NCI-H128 (cell line): ENCODE measurements around the gene SLFN5.
"Not testable (repeated sequence)": the region's sequence is repeated elsewhere in the genome, so short reads cannot be mapped to it uniquely, and the experiment has no call there.

ENCODE experiments used
- DNase-seq: peaks from one replicate; lab custom pipeline; 2025; ENCODE audit not compliant: unreplicated experiment; lab: John Stamatoyannopoulos, UW

SLFN5 gene

DNA sequence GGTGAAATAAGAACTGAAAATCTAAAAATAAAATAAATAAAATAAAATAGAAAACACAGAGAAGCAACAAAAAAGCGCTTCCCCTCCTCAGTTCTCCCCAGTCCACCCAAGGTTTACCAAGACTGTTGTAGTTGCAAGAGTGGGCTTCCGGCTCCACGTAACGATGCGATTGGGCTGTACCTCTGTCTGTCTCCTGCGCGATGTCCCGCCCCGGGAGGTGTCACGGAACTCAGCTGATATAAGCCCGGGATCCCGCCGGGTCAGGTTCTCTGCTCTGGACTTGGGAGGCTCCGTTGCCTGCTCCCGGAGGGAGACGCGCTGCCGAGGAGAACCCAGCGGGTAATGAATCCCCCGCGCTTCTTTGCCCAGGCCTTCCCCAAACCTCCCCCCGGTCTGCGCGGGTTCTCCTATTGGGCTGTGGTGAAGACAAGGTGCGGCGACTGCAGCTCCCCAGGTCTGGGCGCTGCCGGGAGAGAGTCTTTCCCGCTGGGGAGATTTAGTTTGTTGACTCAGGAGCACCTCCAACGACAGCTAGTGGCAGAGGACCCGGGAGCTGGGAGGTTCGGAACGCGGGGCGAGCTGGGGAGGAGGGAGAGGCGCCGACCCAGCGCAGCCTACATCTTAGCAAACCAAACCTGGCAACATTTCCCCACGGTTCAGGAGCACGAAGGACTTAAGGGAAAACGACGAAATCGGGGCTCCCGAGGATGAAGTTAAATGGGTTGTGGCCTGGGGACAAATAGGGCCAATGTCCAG lies at the start of gene SLFN5:
Gene SLFN5 (plus strand): TSS at position 268 of the 756 bp plus-strand sequence. CDS start 15,619 bp downstream, outside the sequence.
- DNase-seq = peak; percentile 47

DNA sequence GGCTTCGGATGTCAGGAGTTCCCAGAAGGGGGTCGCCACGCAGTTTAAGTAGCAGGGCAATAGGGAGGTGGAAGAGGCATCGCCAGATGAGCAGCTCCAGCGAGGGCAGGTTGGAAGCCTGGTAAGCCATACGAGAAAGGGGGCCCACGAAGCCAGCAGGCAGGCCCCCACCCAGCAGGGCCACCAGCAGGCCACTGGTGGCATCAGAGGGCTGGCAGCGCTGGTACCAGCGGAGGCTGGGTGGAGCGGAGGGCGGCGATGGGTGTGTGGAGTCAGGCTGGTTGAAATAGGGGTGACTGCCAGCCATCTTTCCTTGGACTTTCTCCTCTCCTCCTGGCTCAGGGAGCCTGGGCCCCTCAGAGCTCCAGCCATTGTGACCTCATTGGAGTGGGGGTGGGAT lies 48.9 kb upstream of the SLFN5 start, which contains the start of gene SLC35G3:
Gene SLC35G3 (minus strand): TSS at position 393 of the 400 bp plus-strand sequence. CDS start 86 bp downstream, at position 307.
- not testable (repeated sequence) for DNase-seq

GRCh38 chr17:35195062-35195461 lies 47.8 kb upstream of the SLFN5 start:
- DNase-seq = not testable (repeated sequence)

- not testable (repeated sequence) for DNase-seq
Measured at GRCh38 chr17:35202582-35202981, 40.3 kb upstream of the SLFN5 start.

- no peak for DNase-seq
Measured at GRCh38 chr17:35210741-35211140, 32.1 kb upstream of the SLFN5 start.

DNA sequence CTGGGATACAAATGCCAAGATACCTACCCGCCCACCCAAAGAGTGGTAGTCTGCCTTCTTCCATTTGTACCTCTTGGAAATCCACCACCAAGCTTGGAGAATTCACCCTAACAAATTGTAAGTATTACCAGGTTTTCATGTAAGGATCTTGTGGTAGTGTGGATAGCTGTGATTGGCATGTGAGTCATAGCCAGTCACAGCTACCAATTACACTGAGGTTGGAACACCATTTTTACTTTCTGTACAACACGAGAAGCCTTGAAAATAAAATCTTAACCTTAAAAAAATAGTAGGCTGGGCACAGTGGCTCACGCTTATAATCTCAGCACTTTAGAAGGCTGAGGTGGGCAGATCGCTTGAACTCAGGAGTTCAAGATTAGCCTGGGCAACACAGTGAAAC lies 30.2 kb upstream of the SLFN5 start:
- DNase-seq = no peak

- no peak for DNase-seq
Measured at GRCh38 chr17:35213412-35213940, 29.4 kb upstream of the SLFN5 start.

DNA sequence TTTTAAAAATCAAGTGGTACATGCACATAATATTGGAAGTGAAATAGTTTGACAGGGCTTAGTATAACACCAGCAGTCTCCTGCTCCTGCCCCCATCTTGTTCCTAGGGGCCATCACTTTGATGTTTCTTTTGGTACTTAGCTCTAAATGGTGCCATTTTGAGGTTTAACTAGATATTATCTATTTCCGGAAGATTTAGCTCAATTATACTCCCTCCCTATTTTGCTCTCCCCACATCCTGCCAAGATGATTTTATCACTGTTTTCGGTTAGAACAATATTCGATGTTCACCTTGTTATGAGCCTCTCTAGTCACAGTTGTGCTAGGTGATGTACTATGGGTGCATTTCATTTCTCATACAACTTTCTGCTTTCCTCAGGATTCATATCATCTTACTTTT lies 28.7 kb upstream of the SLFN5 start:
- no peak for DNase-seq

DNA sequence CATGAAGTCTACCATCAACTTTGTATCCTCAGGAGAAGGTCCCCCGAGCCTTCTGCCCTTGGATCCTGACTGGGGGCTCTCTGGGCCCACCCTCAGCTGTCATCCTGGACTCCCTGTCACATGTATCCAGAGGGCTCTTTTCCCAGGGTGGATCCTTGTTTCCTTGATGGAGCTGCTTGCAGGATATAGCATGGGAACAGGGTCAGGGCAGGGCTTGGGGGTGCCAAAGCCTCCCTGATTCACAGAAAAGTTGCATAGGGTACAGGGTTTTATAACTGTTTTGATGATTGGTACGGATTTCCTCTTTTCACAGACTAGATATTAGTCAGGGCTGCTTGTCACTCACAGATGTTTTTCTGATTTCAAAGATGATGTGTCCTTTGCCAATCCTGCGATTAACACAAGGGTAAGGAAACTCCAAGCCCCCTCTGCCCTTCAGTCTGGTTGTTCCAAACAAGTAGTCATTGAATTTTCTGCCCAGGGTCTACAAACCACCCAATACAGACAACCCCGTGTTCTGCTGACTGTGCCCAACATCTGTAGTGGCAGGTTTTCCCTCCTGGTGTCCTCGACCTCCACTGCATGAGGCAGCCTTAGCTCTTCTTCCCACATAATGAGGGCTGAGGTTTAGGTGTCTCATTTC lies 28.1 kb upstream of the SLFN5 start:
- DNase-seq = no peak

- no peak for DNase-seq
Measured at GRCh38 chr17:35217107-35217506, 25.8 kb upstream of the SLFN5 start.

DNA sequence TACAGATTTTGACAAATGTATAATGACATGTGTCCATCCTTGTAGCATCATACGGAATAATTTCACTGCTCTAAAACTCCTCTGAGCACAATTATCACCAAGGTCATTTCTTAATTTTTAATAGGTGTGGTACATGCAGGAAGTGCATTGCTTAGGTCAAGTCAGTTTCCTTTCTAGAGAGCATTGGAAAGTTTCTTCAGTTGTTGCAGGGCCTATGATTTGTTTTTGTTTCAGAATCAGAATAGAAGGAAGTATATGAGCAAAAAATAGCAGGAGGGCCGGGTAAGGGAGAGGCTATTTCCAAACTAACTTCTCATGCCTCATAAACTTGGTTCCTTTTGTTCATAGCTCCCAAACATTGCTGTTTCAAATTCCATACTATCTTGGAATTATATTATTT lies 24.0 kb upstream of the SLFN5 start:
- no peak for DNase-seq

- no peak for DNase-seq
Measured at GRCh38 chr17:35222452-35222851, 20.4 kb upstream of the SLFN5 start.

DNA sequence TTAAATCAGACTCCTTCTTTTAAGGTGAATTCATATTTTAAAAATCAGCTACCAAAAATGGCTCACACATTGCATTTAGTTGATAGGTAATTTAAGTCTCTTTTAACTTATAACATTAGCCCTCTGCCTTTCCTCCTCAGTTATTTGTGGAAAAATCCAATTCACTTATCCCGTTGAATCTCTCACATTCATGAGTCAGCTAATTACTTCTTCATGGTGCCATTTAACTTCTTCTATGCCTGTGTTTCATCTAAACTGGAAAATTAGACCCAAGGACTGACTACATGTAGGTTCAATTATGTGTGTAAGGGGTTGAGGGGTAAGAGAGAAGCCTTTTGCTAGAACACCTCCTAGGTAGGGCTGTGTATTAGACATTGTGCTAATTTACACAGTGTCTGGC lies 18.4 kb upstream of the SLFN5 start:
- no peak for DNase-seq

GRCh38 chr17:35227546-35227945 lies 15.3 kb upstream of the SLFN5 start:
- no peak for DNase-seq

DNA sequence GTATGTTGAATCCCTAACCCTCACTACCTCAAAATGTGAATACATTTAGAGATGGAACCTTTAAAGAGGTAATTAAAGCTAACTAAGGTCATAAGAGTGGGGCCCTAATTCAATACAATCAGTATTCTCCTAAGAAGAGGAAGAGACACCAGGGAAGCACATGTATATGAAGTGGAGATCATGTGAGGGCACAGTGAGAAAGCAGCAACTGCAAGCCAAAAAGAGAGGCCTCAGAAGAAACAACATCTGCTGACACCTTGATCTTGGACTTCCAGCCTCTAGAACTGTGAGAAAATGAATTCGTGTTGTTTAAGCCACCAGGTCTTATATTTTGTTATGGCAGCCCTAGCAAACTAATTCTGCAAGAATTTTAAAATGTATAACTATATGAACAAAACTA lies 13.2 kb upstream of the SLFN5 start:
- no peak for DNase-seq

DNA sequence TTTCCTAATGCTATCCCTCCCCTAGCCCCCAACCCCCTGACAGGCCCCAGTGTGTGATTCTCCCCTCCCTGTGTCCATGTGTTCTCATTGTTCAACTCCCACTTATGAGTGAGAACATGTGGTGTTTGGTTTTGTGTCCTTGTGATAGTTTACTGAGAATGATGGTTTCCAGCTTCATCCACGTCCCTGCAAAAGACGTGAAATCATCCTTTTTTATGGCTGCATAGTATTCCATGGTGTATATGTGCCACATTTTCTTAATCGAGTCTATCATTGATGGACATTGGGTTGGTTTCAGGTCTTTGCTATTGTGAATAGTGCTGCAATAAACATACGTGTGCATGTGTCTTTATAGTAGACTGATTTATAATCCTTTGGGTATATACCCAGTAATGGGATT lies 8.6 kb upstream of the SLFN5 start:
- not testable (repeated sequence) for DNase-seq

DNA sequence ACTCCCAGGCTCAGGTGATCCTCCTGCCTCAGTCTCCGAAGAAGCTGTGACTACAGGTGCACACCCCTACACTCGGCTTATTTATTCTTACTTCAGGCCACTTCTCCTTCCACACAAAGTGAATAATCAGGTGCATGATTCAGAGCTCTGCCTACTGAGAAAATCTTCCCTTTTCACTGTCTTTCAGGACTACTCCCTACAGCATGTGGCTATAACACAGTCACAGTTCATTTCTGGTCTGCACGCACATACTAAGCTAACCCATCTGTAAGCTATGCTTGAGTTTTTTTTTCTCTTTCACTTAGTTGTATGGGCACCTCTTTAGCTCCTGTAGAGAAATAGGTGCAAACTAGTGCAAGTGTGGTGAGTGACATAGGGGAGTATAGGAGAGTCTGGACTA lies 7.6 kb upstream of the SLFN5 start:
- DNase-seq = no peak

GRCh38 chr17:35235917-35236316 lies 7.0 kb upstream of the SLFN5 start:
- no peak for DNase-seq

- no peak for DNase-seq
Measured at GRCh38 chr17:35236821-35237220, 6.1 kb upstream of the SLFN5 start.

- no peak for DNase-seq
Measured at GRCh38 chr17:35238821-35239220, 4.1 kb upstream of the SLFN5 start.

GRCh38 chr17:35239823-35240222 lies 3.0 kb upstream of the SLFN5 start:
- no peak for DNase-seq

DNA sequence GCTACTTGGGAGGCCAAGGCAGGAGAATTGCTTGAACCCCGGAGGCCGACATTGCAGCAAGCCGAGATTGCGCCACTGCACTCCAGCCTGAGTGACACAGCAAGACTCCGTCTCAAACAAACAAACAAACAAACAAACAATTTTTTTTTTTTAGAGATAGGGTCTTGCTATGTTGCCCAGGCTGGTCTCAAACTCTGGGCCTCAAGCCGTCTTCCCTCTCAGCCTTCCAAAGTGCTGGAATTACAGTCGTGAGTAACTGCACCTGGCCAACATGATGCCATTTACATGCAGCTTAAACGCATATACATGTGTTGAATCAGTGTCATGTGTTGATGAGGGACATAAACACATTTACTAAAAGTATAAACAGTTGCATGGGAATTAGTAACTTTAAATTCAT lies 2.0 kb upstream of the SLFN5 start:
- no peak for DNase-seq
